HG03097 (cell line): ENCODE results near the gene TSPAN4.
A peak's percentile ranks its signal among the peaks of the same experiment; 100 is the strongest.

ENCODE experiments used
- ATAC-seq: cut with Tn5 transposase; IDR thresholded peaks from one replicate; pipeline ENCODE4 v1.9.1; 2021; ENCODE audit not compliant: unreplicated experiment, low FRiP score

Gene TSPAN4

DNA sequence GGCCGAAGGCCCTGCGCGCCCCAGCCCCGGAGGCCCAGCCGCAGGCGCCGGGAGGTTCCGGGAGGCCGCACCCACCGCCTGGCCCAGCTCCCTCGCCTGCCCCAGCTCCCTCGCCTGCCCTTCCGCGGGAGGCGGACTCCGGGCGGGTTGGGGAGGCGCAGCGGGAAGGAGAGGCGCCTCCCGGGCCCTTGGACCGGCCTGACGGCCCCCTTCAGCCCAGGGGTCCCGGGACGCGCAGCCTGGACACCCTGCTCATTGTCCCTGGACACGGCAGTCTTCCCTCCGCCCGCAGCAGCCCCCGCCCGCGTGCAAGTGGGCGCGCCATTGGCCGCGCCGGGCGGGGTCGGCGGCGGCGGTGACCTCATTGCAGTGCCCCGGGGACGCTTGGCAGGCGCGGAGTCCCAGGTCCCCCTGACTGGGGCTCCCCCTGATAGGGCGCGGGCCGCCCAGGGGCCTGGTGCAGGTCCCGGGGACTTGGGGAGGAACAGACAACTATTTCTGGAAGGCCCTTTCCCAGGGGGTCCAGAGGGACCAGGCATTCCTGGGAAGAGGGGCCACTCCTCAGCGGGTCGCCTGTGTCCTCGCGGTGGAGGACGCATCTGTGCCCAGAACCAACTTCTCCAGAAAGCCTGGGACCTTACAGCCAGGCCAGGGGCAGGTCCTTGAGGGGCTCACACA is 9.4 kb upstream of the TSPAN4 start:
- no peak for ATAC-seq

DNA sequence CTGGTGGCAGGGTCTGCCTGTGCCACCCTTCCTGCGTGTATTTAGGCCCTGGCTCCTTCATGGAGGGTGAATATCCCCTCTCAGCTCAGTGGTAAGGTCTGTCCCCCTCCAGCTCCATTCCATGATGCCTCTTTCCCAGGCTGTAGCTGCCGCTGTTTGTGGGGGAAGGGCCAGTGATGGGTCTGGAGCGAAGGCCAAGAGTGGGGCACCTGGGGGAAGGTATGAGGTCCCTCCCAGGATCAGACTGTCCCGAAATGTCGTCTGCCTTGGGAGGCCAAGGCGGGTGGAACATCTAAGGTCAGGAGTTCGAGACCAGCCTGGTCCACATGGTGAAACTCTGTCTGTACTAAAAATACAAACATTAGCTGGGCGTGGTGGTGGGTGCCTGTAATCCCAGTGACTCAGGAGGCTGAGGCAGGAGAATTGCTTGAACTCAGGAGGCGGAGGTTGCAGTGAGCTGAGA is 8.8 kb upstream of the TSPAN4 start:
- no peak for ATAC-seq

DNA sequence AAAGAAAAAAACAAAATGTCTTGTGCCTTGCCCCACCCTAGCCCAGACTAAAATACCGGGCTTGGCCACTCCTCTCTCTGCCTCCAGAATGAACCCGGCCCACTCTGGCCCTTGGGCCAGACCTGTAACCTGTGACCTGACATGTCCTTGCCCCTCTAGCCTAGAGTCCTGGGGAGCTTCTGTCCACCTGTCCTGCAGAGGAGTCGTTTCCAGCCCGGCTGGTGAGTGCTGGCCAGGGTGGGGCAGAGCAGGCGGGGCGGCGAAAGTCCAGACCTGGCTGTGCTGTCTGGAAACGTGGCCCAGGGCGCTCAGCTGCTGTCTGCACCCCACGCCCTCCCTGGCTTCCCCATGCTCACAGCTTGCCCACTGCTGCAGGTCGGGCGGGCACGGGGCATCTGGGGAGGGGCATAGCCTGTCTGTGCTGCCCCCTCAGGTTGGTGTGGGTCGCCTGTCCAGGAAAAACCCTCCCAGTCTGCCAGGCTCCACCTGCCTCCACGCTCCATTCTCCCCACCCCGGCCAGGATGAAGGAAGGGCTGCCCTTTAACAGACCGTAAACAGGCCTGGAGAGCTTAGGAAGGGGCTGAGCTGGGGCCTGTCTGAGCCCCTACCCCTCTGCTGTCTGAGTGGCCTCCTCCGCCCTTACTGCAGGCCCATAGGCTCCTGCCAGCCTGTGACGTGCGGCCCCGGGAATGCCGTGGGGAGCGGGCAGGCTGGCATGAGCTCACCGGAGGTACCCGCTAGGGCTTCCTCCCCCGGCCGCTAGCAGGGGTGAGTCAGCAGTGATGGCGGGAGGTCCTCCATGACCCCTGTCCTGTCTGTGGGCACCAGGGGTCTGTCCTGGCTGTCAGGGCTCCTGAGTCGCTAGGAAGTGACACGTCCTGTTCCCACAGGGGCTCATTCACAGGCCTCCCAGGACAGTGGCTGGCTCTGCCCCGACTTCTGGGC is 8.0 kb upstream of the TSPAN4 start:
- no peak for ATAC-seq

DNA sequence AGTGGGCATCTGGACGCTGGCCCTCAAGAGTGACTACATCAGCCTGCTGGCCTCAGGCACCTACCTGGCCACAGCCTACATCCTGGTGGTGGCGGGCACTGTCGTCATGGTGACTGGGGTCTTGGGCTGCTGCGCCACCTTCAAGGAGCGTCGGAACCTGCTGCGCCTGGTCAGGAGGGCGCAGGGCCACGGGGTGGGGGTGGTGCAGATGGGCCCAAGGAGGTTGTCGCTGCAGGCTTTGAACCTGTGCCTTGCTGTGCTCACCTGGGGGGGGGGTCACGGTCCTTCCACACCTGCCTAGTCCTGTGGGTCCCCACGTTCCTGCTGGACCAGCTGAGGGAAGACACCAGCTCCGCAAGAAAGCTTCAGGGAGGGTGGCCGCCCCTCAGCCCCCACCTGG is 6.4 kb upstream of the TSPAN4 start:
- no peak for ATAC-seq

DNA sequence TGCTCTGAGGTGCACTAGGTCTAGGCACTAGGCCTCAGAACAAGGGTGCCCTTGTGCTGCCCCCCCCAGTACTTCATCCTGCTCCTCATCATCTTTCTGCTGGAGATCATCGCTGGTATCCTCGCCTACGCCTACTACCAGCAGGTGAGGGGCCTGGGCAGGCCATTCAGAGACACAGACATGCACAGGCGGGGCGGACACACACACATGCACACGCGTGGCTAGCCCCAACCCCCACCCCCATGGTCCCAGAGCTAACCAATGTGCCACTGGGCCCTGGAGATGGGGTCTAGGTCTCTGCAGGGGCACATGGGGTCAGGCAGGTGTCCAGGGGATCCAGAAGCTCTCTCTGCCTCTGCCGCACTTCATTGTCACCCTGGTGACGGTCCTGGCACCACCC is 6.0 kb upstream of the TSPAN4 start:
- no peak for ATAC-seq

DNA sequence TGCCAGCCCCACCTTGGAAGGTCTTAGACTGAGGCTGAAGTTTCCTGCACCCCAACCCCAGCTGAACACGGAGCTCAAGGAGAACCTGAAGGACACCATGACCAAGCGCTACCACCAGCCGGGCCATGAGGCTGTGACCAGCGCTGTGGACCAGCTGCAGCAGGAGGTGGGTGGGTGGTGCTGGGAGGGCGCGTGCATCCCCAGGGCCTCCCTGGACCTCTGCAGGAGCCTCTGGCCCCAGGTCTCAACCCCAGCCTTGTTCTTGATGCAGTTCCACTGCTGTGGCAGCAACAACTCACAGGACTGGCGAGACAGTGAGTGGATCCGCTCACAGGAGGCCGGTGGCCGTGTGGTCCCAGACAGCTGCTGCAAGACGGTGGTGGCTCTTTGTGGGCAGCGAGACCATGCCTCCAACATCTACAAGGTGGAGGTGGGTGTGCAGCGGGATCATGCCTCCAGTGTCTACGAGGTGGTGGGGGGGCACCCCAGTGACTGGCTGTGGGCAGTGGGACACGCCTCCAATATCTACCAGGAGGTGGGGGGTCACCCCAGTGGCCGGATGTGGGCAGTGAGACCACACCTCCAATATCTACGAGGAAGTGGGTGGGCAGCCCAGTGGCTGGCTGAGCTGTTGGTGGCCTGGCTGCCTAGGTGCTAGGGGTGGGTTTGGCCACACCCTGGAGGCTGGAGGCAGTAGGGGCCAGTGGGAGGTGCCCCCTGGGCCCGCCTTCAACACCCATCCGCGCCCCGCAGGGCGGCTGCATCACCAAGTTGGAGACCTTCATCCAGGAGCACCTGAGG is 5.3 kb upstream of the TSPAN4 start:
- no peak for ATAC-seq

DNA sequence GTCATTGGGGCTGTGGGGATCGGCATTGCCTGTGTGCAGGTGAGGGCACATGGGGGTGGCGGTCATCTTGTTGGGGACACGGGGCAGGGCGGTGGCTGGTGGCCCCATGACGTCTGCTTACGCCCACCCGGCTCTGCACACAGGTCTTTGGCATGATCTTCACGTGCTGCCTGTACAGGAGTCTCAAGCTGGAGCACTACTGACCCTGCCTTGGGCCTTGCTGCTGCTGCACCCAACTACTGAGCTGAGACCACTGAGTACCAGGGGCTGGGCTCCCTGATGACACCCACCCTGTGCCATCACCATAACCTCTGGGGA is 4.7 kb upstream of the TSPAN4 start:
- ATAC-seq: no peak

DNA sequence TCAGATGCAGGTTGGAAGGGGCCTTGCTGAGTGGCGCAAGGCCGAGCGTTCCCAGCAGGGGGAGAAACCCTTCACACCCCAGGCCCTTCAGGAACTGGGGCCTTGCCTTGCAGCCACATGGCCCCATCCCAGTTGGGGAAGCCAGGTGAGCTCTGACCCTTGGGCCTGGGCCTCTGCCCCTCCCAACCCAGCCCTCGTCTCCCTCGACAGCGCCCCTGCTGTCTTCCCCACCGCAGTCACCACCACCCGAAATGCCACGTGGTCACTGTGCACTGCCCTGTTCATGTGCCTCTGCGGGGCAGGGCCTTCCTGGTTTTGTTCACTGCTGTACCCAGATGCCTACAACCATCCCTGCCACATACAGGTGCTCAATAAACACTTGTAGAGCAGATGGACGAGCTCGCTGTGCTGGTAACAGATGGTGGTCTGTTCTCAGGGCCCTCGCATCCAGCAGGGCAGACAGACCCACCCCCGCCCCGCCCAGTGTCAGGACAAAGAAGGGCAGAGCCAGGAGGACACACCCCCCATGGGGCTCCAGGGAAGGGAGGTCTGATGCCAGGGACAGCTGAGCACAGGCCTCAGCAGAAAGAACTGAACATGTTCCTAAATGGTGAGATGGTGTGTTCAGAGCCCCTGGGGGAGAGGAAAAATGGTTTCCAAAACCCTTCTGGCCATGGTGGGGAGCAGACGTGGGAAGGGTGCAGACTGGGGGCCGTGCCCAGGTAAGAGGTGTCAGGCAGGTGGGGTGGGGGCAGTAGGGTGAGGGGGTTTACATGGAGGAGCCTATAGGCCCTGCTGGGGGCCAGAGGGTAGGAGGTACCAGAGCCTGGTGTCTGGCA is 4.0 kb upstream of the TSPAN4 start:
- ATAC-seq: no peak

DNA sequence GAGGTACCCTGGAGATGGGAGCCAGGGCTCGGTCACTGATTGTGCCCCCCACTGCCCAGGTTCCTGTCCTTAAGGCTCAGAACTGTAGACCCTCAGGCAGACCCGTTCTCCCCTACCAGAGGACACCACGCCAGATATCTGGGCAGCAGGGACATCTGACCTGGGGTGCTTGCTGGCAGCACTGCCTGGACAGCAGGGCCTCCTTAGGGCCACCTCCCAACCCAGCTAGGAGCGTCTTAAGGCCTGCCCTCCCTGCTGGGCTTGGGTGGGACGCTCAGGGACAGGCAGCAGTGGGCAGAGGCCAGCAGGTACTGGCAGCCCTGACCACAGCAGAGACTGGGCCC is 3.4 kb upstream of the TSPAN4 start:
- ATAC-seq: no peak

DNA sequence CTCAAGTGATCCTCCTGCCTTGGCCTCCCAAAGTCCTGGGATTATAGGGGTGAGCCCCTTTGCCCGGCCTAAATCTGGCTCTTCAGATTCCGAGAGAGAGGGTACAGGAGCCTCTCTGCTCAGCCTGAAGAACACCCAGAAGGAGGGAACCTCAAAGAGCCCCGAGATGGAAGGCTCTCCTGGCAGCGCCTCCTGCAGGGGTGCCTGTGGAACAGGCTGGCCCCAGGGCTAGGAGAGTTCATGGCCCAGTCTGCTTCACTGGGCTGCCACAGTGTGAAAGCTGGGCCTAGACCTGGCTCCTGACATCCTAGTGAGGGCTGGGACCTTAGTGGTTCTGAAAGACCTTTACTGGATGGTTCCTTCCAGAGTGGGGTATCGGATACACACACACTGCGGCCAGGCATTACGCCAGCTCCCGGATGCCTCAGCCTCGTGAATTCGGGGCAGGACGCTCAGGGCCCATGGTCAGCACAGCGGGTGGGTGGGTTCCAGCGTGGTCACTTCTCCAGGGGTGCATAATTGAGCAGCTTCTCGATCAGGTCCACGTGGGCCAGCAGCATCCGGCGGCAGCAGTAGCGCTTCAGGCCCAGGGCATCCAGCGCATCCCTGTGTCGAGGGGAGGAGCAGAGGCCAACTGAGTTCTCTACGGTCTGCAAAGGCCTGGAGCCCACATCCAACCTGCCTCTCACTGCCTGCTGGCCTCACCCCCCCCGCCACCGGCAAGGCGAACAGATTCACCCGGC is 2.6 kb upstream of the TSPAN4 start:
- ATAC-seq: no peak

DNA sequence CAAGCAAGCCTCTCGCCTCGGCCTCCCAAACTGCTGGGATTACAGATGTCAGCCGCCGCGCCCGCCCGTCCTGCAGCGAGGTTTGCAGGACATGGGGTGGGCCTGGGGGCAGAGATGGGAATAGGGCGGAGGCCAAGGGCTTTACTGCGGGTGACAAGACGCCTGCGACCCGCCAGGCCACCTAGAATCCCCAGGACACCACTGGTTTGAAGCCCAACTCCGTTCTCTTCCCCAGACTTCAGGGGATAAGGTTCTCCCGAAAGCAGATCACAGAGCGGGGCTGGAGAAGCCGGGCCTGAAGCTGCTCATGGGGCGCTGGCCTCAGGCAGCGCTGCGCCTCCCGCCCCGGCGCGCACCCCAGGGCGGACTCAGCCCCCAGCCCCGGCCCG is 677 bp upstream of the TSPAN4 start:
- peak; percentile 23 for ATAC-seq

DNA sequence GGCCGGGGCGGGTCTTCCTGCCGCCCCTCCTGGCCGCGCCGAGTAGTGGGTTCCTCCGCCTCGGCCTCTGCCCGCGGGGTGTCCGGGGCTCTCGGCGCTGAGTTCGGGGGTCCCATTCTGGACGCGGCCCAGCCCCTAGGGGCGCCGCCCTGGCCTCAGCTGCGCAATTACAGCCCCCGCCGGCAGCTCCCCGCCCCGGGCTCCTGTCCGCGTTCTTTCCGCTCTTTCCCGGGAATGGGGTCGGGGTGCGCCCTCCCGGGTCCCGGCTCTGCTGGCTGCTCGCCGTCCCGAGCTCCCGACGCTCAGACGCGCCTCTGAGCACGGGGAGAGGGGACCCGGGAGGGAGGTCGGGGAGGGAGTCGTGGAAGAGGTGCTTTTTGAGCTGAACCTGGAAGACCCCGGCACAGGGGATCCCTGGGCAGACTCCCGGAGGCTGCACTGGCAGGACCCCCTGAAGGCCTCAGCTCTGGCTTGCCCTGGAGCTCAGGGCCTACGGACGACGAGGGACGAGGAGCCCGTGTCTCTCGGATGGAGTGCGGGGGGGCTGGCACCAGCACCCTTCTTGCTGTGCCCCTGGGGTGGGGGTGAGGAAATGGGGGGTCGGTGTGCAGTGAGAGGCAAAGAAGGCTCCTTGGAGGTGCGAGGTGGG is 558 bp downstream of the TSPAN4 start:
- no peak for ATAC-seq

DNA sequence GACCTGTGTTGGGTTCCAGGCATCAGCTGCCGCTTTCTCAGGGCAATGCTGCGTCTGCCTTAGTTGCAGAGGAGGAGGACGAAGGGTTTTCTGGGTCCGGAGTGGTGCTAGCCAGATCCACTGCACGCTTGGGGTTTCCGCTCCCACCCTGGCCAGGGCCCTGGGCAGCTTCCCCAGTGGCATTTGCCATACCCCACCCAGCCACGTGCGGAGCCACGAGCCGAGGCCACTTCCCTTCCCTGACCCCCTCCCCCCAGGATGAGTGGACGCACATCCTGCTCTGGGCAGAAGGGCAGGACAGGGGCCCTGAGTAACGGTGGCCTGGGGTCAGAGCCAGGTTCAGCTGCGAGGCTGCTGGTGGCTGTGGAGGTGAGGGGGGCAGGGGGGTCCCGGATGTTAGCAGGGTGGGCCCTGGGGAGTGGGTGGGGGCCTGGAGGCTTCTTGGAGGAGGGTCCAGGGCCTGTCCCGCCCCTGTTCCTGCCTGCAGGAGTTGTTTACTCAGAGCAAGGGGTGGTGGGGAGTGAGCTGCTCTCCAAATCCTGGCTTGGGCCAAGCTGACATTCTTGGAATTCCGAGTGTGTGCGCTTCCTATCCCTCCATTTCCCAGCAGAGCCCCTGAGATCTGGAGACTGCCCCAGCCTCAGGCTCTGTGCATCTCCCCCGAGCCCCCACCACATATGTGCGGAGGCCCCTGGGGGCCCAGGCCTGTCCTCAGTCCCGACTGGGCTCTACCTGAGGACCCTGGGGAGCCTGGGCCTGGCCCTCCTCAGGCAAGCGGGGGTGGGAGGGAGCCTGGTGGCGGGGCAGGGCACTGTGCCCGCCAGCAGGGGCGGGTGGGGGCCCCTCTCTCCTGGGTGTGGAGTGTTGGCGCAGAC is 1.4 kb downstream of the TSPAN4 start:
- no peak for ATAC-seq

DNA sequence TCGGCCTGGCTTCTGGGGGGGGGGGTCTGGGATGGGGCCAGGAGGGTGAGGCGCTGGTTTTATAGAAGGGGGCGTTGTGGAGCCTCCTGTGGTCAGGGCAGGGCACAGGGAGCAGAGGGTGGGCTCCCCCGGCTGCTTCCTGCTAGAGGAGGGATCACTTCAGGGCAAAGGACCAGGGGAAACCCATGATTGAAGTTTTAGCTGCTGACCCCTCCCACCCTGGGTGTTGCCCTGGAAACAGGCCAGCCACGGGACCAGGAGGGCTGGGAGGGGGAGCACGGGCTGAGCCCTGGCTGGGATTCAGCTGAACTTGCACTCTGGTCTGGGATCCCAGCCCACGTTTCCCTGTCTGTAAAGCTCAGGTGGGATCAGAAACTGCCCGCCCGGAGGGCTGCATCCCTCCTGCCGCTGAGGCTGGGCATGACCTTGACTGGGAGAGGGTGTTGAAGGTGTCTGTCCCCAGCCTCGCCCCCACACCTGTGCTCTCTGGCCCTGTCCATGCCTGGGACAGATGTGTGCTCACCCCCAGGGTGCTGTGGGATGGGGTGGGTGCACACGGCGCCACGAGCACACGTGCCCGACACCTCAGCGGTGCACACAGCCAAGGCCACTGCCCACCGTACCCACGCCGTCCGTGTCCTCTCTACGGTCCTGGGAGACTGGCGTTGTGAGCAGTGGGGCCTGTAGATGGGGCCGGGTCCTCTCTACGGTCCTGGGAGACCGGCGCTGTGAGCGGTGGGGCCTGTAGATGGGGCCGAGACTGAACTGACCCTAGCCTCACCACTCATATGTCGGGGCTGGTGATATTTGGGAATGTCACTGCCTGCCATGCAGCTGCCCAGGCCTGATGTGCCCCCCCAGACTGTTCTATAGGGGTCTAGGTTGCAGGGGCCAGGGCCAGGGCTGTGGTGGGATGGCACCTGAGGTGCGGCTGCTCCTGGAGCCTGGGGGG is 2.3 kb downstream of the TSPAN4 start:
- no peak for ATAC-seq

DNA sequence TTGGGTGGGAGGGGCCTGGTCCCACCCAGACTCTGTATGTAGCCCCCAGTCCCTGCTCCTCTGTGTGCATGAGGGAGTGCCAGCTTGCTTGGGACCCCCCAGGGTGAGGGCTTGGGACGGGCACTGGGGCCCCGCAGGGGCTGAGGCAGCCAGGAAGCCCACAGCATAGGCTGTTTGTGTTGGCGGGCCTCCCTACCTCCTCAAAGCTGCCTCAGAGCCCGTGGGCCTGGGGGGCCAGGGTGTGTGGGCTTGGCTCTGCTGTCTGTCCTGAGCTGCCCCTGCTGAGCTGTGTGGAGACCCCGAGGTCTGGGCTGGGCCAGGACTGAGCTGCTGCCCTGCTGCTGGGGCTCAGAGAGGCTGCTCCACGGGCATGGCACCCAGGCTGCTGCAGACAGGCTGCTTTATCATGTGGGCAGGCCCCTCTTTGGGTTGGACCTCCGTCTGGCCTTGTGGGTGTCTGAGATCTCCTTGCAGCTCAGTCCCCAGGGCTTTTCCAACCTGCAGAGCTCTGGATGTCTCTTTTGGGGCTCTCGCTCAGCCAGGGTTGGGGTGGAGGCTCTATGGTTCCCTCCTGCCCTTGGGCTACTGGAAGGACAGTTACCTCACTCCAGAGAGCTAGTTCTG is 3.3 kb downstream of the TSPAN4 start:
- ATAC-seq: no peak

DNA sequence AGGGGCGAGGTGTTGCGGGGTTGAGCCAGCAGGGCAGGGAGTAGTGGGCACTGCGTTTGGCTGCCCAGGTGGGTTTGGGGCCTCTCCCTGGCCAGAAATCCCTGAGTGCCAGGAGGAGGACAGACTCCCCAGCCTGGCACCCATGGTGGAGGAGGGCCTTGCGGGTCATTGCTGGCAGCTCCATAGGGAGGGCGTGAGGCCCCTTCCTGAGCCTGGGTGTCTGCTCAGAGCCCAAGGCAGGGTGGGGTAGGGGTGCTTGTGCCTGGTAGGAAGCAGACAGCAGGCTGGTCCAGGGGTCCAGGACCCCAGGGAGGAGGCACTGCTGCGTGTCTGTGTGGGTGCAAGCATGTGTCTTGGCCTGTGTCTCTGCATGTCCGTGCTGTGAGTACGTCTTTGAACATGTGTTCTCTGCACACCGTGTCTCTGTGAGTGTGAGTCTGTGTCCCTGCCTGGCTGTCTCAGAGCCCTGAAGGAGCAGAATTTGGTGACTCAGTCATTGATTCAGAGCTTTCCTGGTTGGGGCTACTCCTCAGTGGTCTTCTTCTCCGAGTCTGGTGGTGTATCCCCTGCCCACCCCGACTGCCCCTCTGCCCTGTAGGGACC is 3.9 kb downstream of the TSPAN4 start:
- ATAC-seq: no peak
